GM10266 (cell line): ENCODE results near the gene ATF7IP.

ENCODE experiments used
- DNase-seq: peaks from one replicate; pipeline ENCODE4 v3.0.0; 2012; ENCODE audit errors: extremely low spot score
- CTCF ChIP-seq: IDR thresholded peaks from 2 replicates; pipeline ENCODE4 v1.5.1; 2012; ENCODE audit warnings: mild to moderate bottlenecking, low read depth; ENCODE audit not compliant: control insufficient read depth, insufficient read depth; ENCODE audit errors: missing control alignments

ATF7IP gene

GRCh38 chr12:14540801-14541462 lies 175.4 kb downstream of the ATF7IP start:
- no peak for DNase-seq
- no peak for TF ChIP-seq CTCF

DNA sequence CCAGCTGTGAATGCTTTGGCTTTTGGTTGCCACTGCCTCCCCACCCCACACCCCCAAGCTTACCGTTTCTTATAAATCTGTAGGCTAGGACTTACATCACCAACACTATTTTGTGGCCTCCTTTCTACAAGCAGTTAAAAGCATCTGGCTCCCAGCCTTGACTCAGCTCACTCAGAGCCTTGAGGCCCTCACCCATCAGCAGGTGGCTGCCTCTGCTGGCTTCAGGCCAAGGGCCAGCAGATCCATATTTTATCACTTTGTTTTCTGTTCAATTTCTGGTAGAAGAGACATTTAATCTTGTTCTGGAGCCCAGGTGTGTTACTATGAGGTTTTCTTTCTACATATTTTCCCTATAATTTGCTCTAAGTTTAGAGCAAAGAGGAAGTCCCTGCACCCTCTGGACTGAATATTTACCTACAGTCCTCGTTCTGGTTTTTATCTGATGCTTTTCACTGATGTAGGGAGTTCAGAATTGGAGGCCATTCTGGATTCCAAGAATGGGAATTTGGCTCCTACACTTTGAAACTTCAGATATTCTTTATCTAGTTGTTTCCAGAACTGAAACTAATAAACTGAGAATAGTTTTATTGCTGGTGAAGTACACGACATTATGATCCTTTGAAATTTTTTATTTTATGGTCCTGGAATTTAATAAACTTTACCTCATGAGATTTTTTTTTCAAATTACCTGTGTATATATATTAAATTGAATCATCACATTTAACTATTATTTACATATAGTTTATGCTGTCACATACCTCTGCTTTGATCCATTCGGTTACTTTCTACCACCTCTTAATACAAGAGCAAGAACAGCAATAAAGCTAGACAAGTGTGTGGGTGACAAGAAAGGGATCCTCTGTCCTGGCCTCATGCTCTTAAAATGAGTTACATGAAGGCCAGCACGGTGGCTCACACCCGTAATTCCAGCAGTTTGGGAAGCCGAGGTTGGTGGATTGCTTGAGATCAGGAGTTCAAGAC lies 180.0 kb downstream of the ATF7IP start:
- no peak for DNase-seq
- no peak for TF ChIP-seq CTCF

GRCh38 chr12:14547571-14547970 lies 182.1 kb downstream of the ATF7IP start:
- TF ChIP-seq CTCF, result no peak
- DNase-seq, result no peak

DNA sequence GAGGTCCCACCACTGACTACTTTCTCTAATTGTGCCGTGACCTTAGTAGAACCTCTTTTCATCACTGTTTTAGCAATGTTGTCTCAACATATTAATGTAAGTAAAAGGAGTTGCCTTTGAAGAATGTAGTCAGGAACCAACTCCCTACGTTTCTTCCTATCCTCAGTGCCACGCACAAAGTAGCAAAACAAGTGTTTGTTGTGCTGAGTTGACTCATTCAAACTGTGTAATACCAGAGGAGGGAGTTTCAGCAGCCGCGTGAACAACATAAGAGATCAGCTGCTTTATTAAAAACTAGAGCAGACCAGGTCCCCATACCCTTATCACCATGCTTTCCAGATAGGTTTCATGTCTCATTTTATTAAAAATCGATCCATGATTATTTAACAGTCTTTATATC lies 183.1 kb downstream of the ATF7IP start:
- no peak for TF ChIP-seq CTCF
- no peak for DNase-seq
